B cell (primary cell): ENCODE measurements around the gene BFSP1. TPM values are rescaled to one million over a fixed set of nuclear protein-coding genes. Genes with fewer than 3 reads are reported as not detected.

Experiments used
- ATAC-seq: fragments of 200-7000 bp; cut with Tn5 transposase; one replicate; pipeline ENCODE4 v1.10.0; 2021; ENCODE audit warnings: low read depth, mild to moderate bottlenecking, moderate number of reproducible peaks, moderate library complexity
- CTCF ChIA-PET: fragments of 350-600 bp; sonication (Branson Sonifier 250); formaldehyde crosslinking; loops from one replicate; lab custom pipeline; 2021; ENCODE audit warnings: antibody characterized with exemption, inconsistent platforms; lab: Charles Lee
- POLR2A ChIA-PET: fragments of 350-600 bp; sonication (Branson Sonifier 250); formaldehyde crosslinking; loops from one replicate; lab custom pipeline; 2021; ENCODE audit warnings: antibody characterized with exemption; lab: Charles Lee
- DNase-seq: peaks from one replicate; pipeline ENCODE4 v3.0.0; 2013
- H2AFZ ChIP-seq: 2 replicates; pipeline ENCODE4 v1.6.1; 2012; ENCODE audit warnings: mild to moderate bottlenecking, low read depth, low read length; ENCODE audit not compliant: insufficient read depth, poor library complexity, severe bottlenecking
- H3K27ac ChIP-seq, 2 donors: 1 replicate in 1 of 2; 2 replicates in 1 of 2; pipeline ENCODE4 v1.5.1; 2012 to 2013; ENCODE audit warnings: low read length in 2 of 2, mild to moderate bottlenecking in 2 of 2, moderate library complexity in 1 of 2
- H3K27me3 ChIP-seq, 4 experiments: fragments of 200-600 bp in 1 of 4; sonication (generic) in 1 of 4; replicated peaks in 1 of 4; 1 replicate in 2 of 4; 2 replicates in 2 of 4; pipeline versions ENCODE4 v1.6.1 to v1.7.0; 2013 to 2016; ENCODE audit warnings: low read length in 3 of 4, mild to moderate bottlenecking in 2 of 4, mixed read lengths in 1 of 4, moderate library complexity in 1 of 4; ENCODE audit not compliant: insufficient read depth in 4 of 4, control insufficient read depth in 3 of 4; ENCODE audit errors: control extremely low read depth in 1 of 4
- H3K36me3 ChIP-seq, 2 experiments: replicated peaks in 1 of 2; 1 replicate in 1 of 2; 2 replicates in 1 of 2; pipeline versions ENCODE4 v1.6.1 to v1.7.1; 2013; ENCODE audit warnings: low read length in 1 of 2; ENCODE audit not compliant: insufficient read depth in 2 of 2, control insufficient read depth in 1 of 2; ENCODE audit errors: control extremely low read depth in 1 of 2, extremely low read depth in 1 of 2
- H3K4me1 ChIP-seq, 2 donors: fragments of 200-600 bp in 1 of 2; sonication (generic) in 1 of 2; 1 replicate in 1 of 2; 2 replicates in 1 of 2; pipeline versions ENCODE4 v1.5.1 to v1.6.1; 2013 to 2017; ENCODE audit warnings: low read length in 2 of 2; ENCODE audit not compliant: control insufficient read depth in 2 of 2, insufficient read depth in 2 of 2
- H3K4me2 ChIP-seq: replicated peaks from 2 replicates; pipeline ENCODE3; 2012; ENCODE audit warnings: mild to moderate bottlenecking, low read depth, low read length; ENCODE audit not compliant: poor library complexity, severe bottlenecking
- H3K4me3 ChIP-seq, 5 experiments: fragments of 200-600 bp in 1 of 5; sonication (generic) in 1 of 5; 1 replicate in 3 of 5; 2 replicates in 2 of 5; pipeline versions ENCODE4 v1.5.1 to v1.7.0; 2011 to 2016; ENCODE audit warnings: low read length in 4 of 5, mild to moderate bottlenecking in 4 of 5, low read depth in 2 of 5, control low read depth in 1 of 5, moderate library complexity in 1 of 5; ENCODE audit not compliant: insufficient read depth in 1 of 5; ENCODE audit errors: control extremely low read depth in 1 of 5, extremely low read depth in 1 of 5
- H3K79me2 ChIP-seq: fragments of 200-600 bp; sonication (generic); one replicate; pipeline ENCODE4 v1.6.0; 2016; ENCODE audit warnings: low read length; ENCODE audit not compliant: control insufficient read depth, insufficient read depth
- H3K9ac ChIP-seq: fragments of 200-600 bp; sonication (generic); 2 replicates; pipeline ENCODE4 v1.6.1; 2017; ENCODE audit warnings: mild to moderate bottlenecking, low read length, moderate library complexity
- H3K9me3 ChIP-seq, 3 donors: one replicate each; pipeline versions ENCODE4 v1.6.1 to v1.7.1; 2013; ENCODE audit warnings: low read length in 2 of 3; ENCODE audit not compliant: control insufficient read depth in 2 of 3, insufficient read depth in 1 of 3; ENCODE audit errors: control extremely low read depth in 1 of 3
- H4K20me1 ChIP-seq: 2 replicates; pipeline ENCODE4 v1.6.0; 2012; ENCODE audit warnings: mild to moderate bottlenecking, low read length; ENCODE audit not compliant: insufficient read depth, control insufficient read depth, poor library complexity, severe bottlenecking
- H3K27ac Mint-ChIP-seq: one replicate; pipeline ENCODE4 v1.8.0; 2021; ENCODE audit warnings: mixed read lengths
- H3K27me3 Mint-ChIP-seq: one replicate; pipeline ENCODE4 v1.8.0; 2021; ENCODE audit warnings: mixed read lengths
- H3K4me1 Mint-ChIP-seq: one replicate; pipeline ENCODE4 v1.8.0; 2021; ENCODE audit warnings: mixed read lengths
- H3K4me3 Mint-ChIP-seq: one replicate; pipeline ENCODE4 v1.8.0; 2021; ENCODE audit warnings: mixed read lengths
- H3K9me3 Mint-ChIP-seq: one replicate; pipeline ENCODE4 v1.8.0; 2022; ENCODE audit warnings: mixed read lengths; ENCODE audit not compliant: insufficient read depth
- EZH2 ChIP-seq: IDR thresholded peaks from 2 replicates; pipeline ENCODE4 v1.6.1; 2012; ENCODE audit warnings: borderline replicate concordance, low read depth, mild to moderate bottlenecking, moderate library complexity, low read length; ENCODE audit not compliant: insufficient read depth, poor library complexity, severe bottlenecking
- WGBS: methylation state at CpG from one replicate; pipeline ENCODE4 v1.1.5; 2013; ENCODE audit warnings: missing lambda C conversion rate; ENCODE audit not compliant: insufficient coverage; 5-methylcytosine and 5-hydroxymethylcytosine counted together
- intact Hi-C: fragments of 100-400 bp; cut with micrococcal nuclease; formaldehyde crosslinking; loops from one replicate; pipeline ENCODE4 v1.10.0; 2022
- polyA plus RNA-seq: library from polyadenylated mRNA; depleted of rRNA; stranded (reverse); fragments of >200 nt; gene quantifications from 2 replicates; pipeline ENCODE4 v1.2.3, GENCODE V29; 2012
- total RNA-seq, 2 donors: library from RNA; stranded (reverse); fragments of 120-200 nt in 1 of 2; gene quantifications; 1 replicate in 1 of 2; 2 replicates in 1 of 2; pipeline versions ENCODE4 v1.2.3 to v1.2.4, GENCODE V29; 2013 to 2022
- TF ChIP-seq, protein P1 (sequence below): fragments of 200-600 bp; IDR thresholded peaks from one replicate; pipeline ENCODE4 v1.8.0; 2022; ENCODE audit warnings: antibody characterized with exemption, mild to moderate bottlenecking

BFSP1 gene
- total and polyA plus RNA-seq, 2 donors (not counting 1 experiment from before 2014, with no cell fraction given): not detected

DNA sequence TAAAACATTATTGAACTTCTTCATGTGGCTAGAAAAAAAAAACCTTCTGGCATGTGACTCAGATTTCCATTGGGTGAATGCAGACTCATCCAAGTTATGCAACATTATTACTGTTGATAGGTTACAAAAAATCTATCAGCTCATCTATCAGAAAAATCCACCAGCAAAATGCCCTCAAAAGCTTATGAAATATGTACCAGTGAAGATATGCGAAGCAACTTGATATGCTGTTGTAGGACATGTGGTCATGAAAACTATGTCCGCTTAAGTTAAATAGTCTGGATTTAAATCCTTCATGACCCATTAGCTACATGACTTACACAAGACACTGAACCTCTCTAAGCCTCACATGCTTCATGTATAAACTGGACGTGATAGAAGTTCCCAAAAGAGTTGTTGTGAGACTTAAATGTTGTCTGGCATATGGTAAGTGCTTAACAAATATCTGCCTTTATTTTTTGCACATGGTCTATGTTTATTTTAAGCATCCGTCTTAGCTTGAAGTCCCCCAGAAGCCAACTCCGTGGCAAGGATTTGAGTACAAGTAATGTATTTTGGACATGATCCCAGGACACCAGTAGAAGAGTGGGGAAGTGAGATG lies 12.5 kb upstream of the BFSP1 start:
- Histone ChIP-seq H3K4me3 (no peak overlapping the region), H3K27ac (no peak overlapping the region), H2AFZ (no peak overlapping the region), H3K9me3 (no peaks in the 10 kb centered on the region), H3K36me3 (no peaks in the 10 kb centered on the region), H3K79me2 (no peaks in the 10 kb centered on the region), H3K4me1 (no peaks in the 10 kb centered on the region), H3K4me2 (no peak overlapping the region), H3K9ac (no peak overlapping the region), H3K27me3 (peaks cover 0 to 11% (median 2%) of the 10 kb centered on the region in 4 experiments), H4K20me1 (no peaks in the 10 kb centered on the region)
- DNase-seq (no peak), ATAC-seq (no peak)
- H3K27me3 Mint-ChIP-seq: peaks cover 46% of the 10 kb centered on the region
- ChIA-PET POLR2A (no interaction called here), CTCF (interaction anchor here (0.6 to 1.8 kb wide), 6 partner anchors 9 to 356 kb away, joined by 3 to 5 read pairs (median 3); partner anchors contain the start of gene DSTN)
- no peak overlapping the region for H3K27ac Mint-ChIP-seq
- TF ChIP-seq, protein P1, sequence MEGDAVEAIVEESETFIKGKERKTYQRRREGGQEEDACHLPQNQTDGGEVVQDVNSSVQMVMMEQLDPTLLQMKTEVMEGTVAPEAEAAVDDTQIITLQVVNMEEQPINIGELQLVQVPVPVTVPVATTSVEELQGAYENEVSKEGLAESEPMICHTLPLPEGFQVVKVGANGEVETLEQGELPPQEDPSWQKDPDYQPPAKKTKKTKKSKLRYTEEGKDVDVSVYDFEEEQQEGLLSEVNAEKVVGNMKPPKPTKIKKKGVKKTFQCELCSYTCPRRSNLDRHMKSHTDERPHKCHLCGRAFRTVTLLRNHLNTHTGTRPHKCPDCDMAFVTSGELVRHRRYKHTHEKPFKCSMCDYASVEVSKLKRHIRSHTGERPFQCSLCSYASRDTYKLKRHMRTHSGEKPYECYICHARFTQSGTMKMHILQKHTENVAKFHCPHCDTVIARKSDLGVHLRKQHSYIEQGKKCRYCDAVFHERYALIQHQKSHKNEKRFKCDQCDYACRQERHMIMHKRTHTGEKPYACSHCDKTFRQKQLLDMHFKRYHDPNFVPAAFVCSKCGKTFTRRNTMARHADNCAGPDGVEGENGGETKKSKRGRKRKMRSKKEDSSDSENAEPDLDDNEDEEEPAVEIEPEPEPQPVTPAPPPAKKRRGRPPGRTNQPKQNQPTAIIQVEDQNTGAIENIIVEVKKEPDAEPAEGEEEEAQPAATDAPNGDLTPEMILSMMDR: no peak
- no peak for TF ChIP-seq EZH2
- 100% methylated on average over 2 of the region's 5 CpGs for WGBS
- no peak overlapping the region for H3K4me3 Mint-ChIP-seq
- intact Hi-C loops: no loop called here
- H3K9me3 Mint-ChIP-seq: no peaks in the 10 kb centered on the region
- no peaks in the 10 kb centered on the region for H3K4me1 Mint-ChIP-seq

DNA sequence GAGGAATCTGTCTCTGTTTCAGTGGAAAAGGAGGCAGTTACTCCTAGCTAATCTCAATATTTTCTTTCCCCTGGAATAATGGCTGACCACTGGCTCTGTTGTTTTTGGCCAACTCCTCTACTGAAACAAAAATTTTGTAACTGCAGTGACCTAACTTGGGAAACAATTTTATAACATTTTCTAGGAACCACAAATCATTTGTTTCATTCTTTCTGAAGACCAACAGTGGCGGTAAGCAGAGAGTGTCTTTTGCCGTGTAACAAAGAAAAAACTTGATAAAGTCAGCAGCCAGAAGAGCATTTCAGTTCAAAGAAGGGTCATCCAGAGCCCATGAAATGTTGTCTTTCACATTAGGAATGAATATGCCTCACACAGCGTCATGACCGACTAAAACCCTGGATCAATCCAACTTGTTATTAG lies 11.8 kb upstream of the BFSP1 start:
- intact Hi-C loops: no loop called here
- Histone ChIP-seq H3K36me3 (no peaks in the 10 kb centered on the region), H3K9me3 (no peaks in the 10 kb centered on the region), H4K20me1 (no peaks in the 10 kb centered on the region), H3K9ac (no peak overlapping the region), H3K27me3 (peaks cover 0 to 11% (median 2%) of the 10 kb centered on the region in 4 experiments), H3K4me3 (no peak overlapping the region), H3K27ac (no peak overlapping the region), H3K4me1 (no peaks in the 10 kb centered on the region), H3K79me2 (no peaks in the 10 kb centered on the region), H2AFZ (no peak overlapping the region), H3K4me2 (no peak overlapping the region)
- WGBS: 40% methylated on average over 1 of the region's 4 CpGs
- Mint-ChIP-seq H3K27ac (no peak overlapping the region), H3K9me3 (no peaks in the 10 kb centered on the region), H3K27me3 (peaks cover 49% of the 10 kb centered on the region), H3K4me3 (no peak overlapping the region), H3K4me1 (no peaks in the 10 kb centered on the region)
- ATAC-seq (no peak), DNase-seq (no peak)
- CTCF ChIA-PET: interaction anchor here (0.6 to 1.8 kb wide), 7 partner anchors 8 to 474 kb away, joined by 3 to 5 read pairs (median 3); partner anchors contain the start of gene DSTN
- POLR2A ChIA-PET: no interaction called here
- TF ChIP-seq EZH2: no peak
- TF ChIP-seq, protein P1: no peak
